Stimulated activated CD8-positive, alpha-beta memory T cell treated with anti-CD3 and anti-CD28 coated beads, Interleukin-7, amount 100 ng/mL, for 1 hour (primary cell): ENCODE data around the gene SLC6A12.
A peak's percentile ranks its signal among the peaks of the same experiment; 100 is the strongest.

Source experiments
- DNase-seq, 2 donors: peaks; one replicate each; pipeline ENCODE4 v3.0.0-alpha.2; 2020; ENCODE audit warnings: low read depth in 2 of 2

SLC6A12 gene

DNA sequence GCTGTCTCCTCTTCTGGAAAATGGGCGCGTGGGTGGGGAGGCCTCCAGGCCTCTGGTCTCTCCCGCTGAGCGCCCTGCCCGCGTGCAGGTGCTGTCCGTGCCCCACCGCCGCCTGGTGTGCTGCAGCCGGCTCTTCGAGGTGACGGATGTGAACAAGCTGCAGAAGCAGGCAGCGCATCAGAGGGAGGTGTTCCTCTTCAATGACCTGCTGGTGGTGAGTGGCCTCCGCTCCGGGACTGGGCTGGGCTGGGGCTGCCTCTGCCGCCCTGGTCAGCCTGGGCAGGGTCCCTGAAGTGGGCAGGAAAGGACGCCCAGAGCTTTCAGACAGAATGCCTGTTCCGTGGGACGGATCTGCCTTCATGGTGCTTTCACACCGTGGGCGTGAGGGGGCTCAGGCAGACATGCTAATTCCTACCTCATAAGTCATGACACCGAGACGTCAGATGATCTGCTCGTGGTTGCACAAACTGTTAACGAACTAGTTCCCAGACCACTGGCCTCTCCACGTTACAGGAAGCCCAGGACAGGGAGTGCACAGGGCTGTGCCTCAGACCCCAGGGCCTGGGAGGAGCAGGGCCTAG, 50.5 kb downstream of the SLC6A12 start:
- no peak for DNase-seq

DNA sequence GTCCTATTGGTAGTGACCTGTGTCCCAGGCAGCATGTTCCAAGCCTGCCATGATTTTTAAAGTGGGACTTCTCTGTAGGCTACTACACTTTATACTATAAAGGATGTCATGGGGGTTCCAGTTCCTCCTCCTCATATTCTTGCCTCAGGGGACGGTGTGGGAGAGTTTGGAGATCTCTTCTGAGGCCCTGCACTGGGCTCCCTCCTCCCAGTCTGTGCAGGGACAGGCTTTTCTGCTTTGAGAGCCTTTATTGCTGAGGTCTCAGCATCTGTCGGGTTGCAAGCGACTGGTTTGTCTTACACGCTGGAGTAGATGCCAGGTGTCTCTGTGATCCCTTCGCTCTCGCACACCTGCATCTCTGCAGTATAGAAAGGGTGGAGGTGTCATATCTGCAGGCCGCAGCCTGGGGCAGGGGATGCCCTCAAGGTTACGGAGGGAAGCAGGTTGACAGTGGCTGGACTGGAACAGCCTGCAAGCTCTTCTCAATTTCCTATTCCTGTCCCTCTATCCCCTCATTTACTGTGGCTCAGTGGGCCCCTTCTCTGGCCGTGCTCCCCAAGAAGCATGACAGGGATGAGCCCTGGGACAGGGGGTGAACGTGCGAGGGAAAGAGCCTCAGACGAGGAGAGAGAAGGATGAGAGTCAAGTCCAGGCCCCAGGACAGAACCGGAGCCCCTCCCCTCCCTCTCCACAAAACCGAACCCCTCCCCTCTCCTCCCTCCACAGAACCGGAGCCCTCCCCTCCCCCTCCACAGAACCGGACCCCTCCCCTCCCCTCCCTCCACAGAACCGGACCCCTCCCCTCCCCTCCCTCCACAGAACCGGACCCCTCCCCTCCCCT, 51.3 kb downstream of the SLC6A12 start:
- no peak for DNase-seq

DNA sequence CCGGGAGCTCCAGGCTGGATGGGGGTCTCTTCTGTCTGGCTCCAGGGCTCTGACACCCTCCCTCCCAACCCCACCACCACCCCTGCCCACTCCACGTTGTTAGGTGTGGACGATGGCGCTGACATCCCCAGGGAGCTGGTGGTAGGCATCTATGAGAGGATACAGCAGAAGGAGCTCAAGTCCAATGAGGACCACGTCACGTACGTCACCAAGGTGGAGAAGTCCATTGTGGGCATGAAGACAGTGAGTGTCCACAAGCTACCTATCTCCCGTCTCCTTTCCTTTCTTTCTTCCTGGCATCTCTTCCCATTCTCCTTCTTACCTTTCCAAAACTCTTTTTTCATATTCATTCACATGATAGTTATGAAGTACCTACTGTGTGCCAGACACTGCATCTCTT, 52.1 kb downstream of the SLC6A12 start:
- DNase-seq = no peak

DNA sequence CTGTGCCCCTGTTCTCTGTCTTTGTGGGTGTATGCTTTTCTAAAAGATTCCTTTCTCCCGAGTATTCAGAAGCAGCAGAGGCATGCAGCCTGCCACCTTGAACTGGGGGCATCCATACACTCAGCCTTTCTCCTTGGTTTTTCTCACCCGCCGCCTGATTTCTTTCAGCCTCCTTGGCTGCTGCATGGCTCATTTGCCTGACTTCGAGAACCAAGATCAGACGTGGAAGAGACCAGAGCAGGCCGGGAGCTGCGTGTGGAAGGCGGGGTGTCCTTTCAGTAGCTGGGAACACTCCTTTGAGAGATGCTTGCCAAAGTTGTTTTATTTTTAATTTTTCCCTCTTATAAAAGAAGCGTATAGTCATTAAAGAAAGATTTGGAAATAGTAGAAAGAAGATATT, 53.1 kb downstream of the SLC6A12 start:
- no peak for DNase-seq

DNA sequence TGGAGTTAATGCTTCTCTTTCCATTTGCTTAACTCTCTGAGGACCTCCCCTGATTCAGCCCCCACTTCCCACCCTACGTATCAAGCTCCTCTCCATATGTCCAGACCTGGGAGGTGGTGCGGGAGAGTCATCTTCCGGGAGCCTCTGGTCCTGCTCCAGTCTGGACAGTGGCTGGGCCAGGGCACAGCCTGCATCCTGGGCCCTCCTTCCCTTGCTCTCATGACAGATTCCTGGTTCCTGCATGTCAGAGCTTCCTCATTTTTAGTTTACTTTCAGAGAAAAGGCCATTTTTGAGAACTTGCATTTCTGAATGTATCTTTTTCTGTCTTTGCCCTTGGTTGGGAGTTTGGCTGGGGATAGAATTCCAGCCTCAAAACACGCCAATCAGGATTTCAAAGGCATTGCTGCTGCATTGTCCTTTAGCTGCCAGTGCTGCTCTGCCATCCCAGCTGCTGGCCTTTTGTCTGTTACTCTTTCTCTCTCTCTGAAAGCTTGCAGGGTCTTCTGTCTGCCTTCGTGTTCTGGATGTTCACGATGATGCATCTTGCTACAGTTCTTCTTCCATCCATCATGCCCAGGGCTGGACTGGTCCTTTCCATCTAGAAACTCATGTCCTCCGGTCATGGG, 54.7 kb downstream of the SLC6A12 start:
- no peak for DNase-seq

DNA sequence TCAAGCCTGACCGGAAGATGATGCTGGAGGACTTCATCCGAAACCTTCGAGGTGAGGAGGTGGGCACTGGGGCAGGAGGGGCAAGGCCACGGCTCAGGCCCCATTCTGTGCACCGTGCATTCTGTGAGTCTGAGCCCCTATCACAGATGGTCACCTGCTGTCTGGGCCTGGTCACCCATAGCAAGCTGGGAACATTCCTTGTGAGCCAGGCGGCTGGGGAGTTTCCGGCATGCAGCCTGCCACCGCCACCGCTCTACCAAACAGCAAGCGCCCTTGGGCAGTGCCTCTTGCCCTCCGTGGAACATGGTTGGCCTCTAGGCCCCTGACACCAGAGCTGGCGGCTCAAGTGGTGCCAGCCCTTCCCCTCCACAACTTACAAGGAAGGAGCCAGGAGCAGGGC, 56.3 kb downstream of the SLC6A12 start:
- DNase-seq = no peak

DNA sequence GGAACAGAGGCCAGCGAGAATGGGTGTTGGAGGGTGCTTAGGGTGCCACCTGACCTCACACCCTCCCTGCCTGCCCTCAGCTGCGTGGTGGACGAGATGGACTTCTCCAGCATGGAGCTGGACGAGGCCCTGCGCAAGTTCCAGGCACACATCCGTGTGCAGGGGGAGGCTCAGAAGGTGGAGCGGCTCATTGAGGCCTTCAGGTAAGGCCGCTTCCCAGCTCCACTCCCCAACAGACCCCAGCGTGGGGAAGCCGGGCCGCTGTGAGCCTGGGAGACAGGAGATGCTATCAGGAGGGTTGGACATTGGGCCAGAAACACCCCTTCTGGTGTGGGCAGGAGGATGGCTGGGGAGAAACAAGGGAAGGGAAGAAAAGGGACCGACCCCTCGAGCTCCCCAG, 57.0 kb downstream of the SLC6A12 start:
- DNase-seq = no peak

DNA sequence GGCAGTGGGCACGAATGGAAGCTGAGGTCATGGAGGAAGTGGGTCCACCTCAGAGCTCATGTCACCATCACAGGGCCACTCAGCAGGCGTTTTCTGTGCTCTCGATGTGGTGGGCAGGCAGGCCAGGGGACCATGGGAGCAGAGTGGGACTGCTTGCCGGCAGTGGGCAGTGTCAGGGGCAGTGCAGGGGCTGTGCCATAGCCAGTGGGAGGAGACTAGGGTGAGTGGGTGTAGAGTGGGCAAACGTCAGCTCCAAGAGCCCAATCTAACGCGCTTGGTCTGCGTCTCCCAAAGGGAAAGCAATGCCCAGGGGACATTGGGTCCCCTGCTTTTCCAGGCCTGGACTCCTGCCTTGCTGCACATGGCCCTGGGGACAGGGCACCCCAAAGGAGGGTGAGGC, 58.3 kb downstream of the SLC6A12 start:
- DNase-seq = no peak

DNA sequence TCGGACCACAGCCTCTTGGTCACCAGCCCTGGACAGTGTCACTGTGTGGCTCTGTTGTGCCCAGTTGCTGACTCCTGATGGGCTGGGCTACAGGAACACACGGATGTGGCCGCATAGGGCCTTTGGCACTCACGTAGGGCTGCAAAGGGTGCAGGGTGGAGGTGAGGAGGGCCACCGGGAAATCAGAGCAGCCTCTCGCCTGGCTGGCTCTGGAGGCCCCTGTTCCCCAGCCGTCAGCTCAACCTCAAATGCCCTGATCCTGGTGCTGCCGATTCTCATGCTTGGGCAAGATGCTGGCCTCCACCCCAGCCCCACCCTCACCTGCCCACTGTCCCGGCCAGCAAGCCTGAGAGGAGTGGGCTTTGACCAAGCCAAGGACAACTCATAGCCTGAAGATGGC, 59.0 kb downstream of the SLC6A12 start:
- no peak for DNase-seq

DNA sequence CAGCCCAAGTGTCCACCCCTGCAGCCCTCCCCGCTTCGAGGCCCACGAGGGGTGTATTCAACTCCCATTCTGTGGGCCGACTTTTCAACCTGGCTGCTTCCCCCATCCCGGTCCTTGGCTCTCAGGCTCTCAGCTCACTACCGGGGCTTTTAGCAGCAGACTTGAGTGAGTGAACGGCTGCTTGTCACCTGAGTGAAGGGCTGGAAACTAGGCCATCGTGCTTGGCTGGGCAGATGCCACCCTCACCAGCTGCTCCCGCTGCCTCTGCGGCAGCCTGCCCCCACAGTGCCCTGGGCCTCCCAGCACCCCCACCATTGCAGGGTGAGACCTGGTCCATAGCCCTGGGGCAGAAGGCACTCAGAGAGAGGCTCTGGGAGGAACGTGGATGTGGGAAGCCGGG, 59.9 kb downstream of the SLC6A12 start:
- no peak for DNase-seq

DNA sequence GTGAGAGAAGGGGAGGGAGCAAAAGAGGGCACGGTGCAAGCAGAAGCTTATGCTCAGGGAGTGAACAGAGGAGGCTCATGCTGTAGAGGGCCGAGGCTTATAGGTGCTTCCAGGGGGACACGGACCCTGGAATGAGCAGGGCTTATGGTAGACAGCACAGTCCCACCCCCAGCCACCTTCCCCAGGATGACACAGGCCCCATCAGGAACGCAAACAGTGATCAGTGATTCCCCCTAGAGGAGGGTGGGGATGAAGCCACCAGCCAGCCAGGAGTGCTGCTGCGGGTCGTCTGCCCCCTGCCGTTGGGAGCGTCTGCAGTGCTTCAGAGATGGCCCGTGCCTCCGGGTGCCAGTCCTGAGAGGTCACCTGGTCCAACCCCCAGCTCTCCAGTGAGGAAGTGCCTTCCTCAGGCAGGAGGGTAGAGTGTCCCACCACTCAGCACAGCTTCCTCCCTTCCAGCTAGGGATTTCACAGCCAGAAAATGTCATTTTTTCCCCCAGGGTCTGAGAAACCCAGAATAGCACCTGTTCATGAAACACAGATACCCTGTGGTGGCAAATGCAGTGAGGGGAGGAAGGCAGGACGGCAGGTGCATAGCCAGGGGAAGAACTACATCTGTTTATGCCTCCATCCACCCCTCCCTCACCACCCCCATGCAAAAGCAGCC, 60.7 kb downstream of the SLC6A12 start:
- DNase-seq = peak in 1 of 2 donors; percentile 16

DNA sequence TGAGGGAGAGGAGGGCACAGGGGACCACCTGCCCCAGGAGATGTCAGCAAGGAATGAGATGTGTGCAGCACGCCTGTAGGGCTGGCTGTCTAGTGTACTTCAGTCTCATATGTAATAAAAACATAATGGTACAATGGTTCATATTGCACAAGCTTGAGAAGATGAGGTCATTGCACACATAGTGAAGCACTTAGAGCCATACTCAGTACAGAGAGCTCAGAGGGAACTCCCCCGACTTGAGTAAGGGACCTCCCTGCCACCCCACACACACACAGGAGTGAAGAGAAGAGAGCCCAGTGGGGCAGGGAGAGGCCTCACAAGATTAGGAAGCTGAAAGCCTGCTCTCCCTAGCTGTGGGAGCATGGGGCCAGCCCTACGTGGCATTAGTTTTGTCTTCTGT, 61.5 kb downstream of the SLC6A12 start:
- no peak for DNase-seq

DNA sequence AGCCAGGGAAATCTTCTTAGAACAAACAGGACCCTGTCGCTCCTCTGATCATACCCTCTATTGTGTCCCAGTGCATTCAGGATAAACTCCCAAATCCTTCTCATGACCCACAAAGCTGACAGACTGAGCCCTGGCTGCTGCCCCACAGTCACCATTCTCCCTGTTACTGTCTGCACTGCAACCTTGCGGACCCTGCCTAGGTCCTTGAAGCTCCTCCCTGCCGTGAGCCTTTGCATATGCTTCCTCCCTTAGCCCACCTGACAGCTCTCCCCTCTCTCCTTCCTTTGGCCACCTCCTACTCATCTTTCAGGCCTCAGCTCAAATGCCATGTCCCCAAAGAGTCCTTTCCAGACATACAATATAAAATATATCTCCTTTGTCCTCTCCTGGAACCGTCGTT, 62.4 kb downstream of the SLC6A12 start:
- no peak for DNase-seq

DNA sequence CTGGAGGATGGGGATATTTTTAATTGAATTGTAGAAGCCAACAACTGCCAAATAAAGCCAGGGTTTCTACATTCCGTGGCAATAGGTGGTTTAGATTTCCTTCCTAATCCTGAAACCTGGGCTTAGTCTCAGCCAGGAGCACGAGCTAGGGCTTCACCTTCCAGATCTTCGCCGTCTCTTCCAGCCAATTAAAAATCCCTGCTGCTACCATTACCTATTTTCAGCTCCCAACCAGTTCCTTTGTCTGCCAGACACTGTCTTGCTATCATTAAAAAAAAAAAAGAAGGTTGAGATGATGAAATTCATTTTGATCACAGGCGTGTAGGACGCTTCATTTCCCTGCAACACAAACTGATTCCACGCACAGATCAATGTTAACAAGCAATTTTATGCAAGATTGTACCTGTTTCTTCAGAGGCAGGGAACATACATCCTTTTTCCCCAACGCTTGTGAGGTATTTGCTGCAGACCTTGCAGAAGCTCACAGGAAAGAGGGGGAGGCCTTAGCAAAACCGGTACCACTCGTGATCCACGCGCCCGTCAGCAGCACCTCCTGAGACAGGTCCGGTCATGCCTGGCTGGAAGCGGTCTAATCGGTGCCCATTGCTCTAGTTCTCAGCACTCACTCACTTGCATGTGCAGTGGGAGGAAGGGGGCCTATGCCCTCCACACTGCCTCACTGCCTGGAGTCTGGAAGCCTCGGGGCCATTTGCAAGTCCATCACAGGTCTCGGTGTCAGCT, 65.1 kb downstream of the SLC6A12 start:
- DNase-seq = no peak

DNA sequence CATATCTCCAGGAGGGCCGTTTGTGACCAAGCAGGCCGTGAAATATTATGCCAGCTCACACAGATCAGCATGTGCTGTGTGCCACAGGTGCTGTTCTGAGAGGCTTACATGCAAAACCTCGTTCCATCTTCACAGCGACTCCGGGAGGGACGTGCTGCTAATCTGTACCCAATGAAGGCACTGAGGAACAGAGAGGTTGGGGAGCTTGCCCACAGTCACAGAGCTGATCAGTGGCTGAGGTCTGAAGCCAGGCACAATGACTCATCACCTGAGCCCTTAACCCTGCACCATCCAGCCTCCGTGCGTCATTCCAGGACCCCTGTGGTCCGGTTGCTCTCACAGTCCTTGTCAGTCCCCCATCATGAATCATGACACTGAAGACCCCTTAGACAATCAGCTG, 66.7 kb downstream of the SLC6A12 start:
- no peak for DNase-seq

DNA sequence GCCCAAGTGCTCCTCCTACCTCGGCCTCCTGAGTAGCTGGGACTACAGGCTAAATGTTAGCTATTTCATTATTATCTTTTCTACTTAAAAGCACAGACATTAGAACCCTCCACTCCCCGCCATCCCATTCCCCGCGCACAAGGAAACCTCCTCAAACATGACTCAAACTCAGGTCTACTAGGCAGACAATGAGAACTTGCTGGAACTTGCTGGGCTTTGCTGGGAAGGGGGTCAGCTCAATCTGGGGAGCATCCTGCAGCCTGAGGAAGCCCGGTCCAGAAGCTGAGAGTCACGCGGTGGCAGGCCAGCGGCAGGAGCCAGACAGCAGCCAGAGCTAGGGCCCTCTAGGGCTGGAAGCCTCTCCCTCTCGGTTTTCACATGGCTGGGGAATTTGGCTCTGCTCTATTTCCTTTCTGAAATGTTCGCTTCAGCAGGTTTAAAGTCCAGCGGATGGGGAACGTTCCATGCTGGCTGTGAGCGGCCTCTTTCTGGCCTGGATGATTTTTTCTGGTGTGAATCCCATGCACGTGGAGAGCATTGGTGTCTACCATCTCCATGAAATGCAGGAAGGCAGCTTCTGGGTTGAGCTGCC, 68.5 kb downstream of the SLC6A12 start:
- DNase-seq = no peak

DNA sequence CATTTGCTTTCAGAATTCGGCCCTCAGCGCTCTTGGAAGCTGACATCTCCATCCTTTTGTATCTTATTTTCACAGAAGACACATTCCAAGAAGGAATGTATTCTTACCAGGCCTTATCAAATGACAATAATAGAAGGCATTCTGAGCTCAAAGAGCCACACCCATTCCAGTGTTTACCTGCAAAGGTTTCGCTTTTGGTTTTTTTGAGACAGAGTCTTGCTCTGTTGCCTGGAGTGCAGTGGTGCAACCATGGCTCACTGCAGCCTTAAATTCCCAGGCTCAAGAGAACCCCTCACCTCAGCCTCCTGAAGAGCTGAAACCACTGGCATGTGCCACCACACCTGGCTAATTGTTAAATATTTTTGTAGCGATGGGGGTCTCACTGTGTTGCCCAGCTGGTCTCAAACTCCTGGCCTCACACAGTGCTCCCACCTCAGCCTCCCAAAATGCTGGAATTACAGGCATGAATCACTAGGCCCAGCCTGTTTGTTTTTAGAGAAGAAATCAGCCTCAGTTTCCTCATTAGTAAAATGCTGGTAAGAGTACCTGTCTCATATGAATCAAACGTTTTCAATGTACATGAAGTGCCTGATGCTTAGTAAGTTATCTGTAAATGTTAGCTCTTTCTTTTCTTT, 69.2 kb downstream of the SLC6A12 start:
- no peak for DNase-seq

DNA sequence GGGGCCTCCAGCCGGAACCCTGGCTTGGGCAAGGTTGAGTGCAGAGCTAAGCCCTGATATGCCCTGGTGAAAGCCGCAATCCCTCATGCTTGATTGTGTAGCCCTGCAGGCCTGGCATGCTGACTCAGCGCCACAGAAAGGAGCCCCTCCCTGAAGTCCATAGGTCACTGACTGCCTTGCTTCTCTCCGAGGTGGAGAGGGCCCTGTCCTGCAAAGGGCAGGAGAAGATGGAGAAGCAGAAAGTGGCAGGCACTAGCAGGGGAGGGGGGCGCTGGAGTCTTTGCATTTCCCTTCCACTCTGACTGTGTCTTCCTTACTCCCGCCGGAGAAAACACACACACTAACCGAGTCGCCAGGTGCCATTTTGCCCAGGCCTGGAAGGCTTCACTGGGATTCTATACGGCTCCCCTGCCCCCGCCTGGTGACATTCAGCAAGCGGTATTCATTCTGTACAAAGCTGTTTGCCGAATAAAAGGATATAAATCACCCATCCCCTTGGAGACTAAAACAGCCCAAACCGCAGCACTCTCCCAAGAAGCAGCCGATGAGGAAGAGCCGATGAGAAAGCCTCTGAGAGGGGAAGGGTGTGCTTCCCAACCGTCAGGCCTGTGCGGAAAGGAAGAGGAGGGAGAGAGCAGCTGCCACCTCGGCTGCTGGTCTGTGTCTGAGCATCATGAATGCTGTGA, 69.8 kb downstream of the SLC6A12 start:
- DNase-seq = no peak

DNA sequence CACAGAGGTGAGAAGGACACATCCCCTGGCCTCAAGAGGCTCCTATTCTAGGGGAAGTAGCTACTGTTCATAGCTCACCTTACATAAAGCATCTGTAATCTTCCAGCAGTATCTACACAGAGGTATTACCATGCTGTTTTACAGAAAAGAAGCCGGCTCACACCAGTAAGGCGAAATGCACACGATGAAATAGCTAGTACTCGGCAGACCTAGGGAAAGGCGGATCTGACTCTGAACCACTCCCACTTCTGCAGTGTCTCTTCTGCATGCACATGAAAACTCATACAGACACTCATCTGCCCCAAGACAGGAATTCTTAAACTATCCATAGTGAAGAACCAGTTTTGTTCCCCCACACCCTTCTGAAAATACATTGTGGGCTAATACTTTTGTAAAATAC, 73.8 kb downstream of the SLC6A12 start:
- DNase-seq = no peak
